K562 (cell line): ENCODE measurements around the gene AKT1S1. TPM values are rescaled to one million over a fixed set of nuclear protein-coding genes. Genes with fewer than 3 reads are reported as not detected.

Experiments
- BCL6 ChIP-seq: fragments of 250-450 bp; sonication (Bioruptor Pico); IDR thresholded peaks from 2 replicates; pipeline ENCODE4 v1.4.0; 2020
- CBFA2T2 ChIP-seq: fragments of 450-650 bp; conservative IDR thresholded peaks from 2 replicates; pipeline ENCODE4 v1.6.1; 2017; ENCODE audit warnings: mild to moderate bottlenecking
- CBX3 ChIP-seq, 2 experiments: IDR thresholded peaks; 1 replicate in 1 of 2; 2 replicates in 1 of 2; pipeline ENCODE4 v1.6.1; 2012; ENCODE audit warnings: inconsistent platforms in 2 of 2, low read length in 2 of 2, borderline replicate concordance in 1 of 2, control low read depth in 1 of 2
- CXXC5 ChIP-seq: fragments of 250-450 bp; sonication (Bioruptor Pico); IDR thresholded peaks from 2 replicates; pipeline ENCODE4 v1.8.0; 2022; ENCODE audit warnings: inconsistent platforms, mild to moderate bottlenecking, moderate library complexity
- DLX4 ChIP-seq: fragments of 250-450 bp; sonication (Bioruptor Pico); IDR thresholded peaks from 2 replicates; pipeline ENCODE4 v1.6.1; 2021; ENCODE audit warnings: mild to moderate bottlenecking
- HDAC2 ChIP-seq: fragments of 450-650 bp; IDR thresholded peaks from 2 replicates; pipeline ENCODE4 v1.6.1; 2016; ENCODE audit warnings: mild to moderate bottlenecking
- IRF2 ChIP-seq: sonication (generic); formaldehyde crosslinking; IDR thresholded peaks from 2 replicates; pipeline ENCODE4 v1.8.1; 2022; ENCODE audit warnings: mild to moderate bottlenecking, missing genetic modification reagents
- MAX ChIP-seq: sonication (generic); formaldehyde crosslinking; IDR thresholded peaks from 2 replicates; pipeline ENCODE4 v1.9.0; 2022; ENCODE audit warnings: mild to moderate bottlenecking, missing genetic modification reagents
- PHF8 ChIP-seq: fragments of 200-600 bp; sonication (generic); IDR thresholded peaks from 2 replicates; pipeline ENCODE4 v1.6.1; 2012; ENCODE audit warnings: mixed run types, mild to moderate bottlenecking, inconsistent platforms, low read length, moderate library complexity, borderline replicate concordance
- PKNOX1 ChIP-seq: fragments of 450-650 bp; IDR thresholded peaks from 2 replicates; pipeline ENCODE4 v1.6.1; 2016
- RBM22 ChIP-seq: fragments of 200-400 bp; formaldehyde crosslinking; IDR thresholded peaks from 2 replicates; pipeline ENCODE4 v1.6.1; 2018; ENCODE audit warnings: low read length, low read depth; ENCODE audit not compliant: poor library complexity, severe bottlenecking
- RUNX1 ChIP-seq: sonication (generic); IDR thresholded peaks from 2 replicates; pipeline ENCODE4 v1.6.1; 2016; ENCODE audit warnings: antibody characterized with exemption, low read depth
- SP1 ChIP-seq: sonication (generic); formaldehyde crosslinking; IDR thresholded peaks from 2 replicates; pipeline ENCODE4 v1.8.1; 2022; ENCODE audit warnings: mild to moderate bottlenecking, missing genetic modification reagents
- ZNF274 ChIP-seq: IDR thresholded peaks from 2 replicates; pipeline ENCODE4 v1.6.1; 2011; ENCODE audit warnings: low read depth, mild to moderate bottlenecking, low read length, moderate library complexity, borderline replicate concordance
- polyA plus RNA-seq, 8 experiments: library from polyadenylated mRNA; depleted of rRNA in 4 of 8; stranded (reverse) in 5 of 8; unstranded in 3 of 8; fragments of >200 nt; fragmentation: Nextera tagmentation in 2 of 8; fragmentation: Illumina TruSeq in 1 of 8; extraction: Ambion mirVana in 2 of 8; extraction: Trizol in 1 of 8; gene quantifications; 2 replicates each; pipeline versions ENCODE4 v1.2.1 to v1.2.3, GENCODE V29; 2011 to 2014; ENCODE audit warnings: inconsistent platforms in 1 of 8, missing spikeins in 1 of 8
- total RNA-seq, 7 experiments: library from RNA; depleted of rRNA in 6 of 7; stranded (reverse); fragments of >200 nt in 6 of 7; fragmentation: Illumina TruSeq in 2 of 7; extraction: Trizol in 2 of 7; gene quantifications; 2 replicates each; pipeline versions ENCODE4 v1.2.1 to v1.2.3, GENCODE V29; 2011 to 2021; ENCODE audit warnings: low replicate concordance in 1 of 7
- TF ChIP-seq, protein P1 (sequence below), 2 experiments: fragments of 450-650 bp; formaldehyde crosslinking in 1 of 2; IDR thresholded peaks; 2 replicates each; pipeline versions ENCODE4 v1.4.0 to v1.6.1; 2014 to 2020; ENCODE audit warnings: mild to moderate bottlenecking in 2 of 2, borderline replicate concordance in 1 of 2, low read depth in 1 of 2
- TF ChIP-seq, protein P2 (sequence below): fragments of 450-650 bp; IDR thresholded peaks from 2 replicates; pipeline ENCODE4 v1.7.0; 2016; ENCODE audit warnings: borderline replicate concordance

Gene AKT1S1
- total and polyA plus RNA-seq, 9 of the 15 experiments (the other 6 are each of a cell fraction or from before 2014, with no cell fraction given), result 1.2 to 50.3 (median 17.1) TPM

DNA sequence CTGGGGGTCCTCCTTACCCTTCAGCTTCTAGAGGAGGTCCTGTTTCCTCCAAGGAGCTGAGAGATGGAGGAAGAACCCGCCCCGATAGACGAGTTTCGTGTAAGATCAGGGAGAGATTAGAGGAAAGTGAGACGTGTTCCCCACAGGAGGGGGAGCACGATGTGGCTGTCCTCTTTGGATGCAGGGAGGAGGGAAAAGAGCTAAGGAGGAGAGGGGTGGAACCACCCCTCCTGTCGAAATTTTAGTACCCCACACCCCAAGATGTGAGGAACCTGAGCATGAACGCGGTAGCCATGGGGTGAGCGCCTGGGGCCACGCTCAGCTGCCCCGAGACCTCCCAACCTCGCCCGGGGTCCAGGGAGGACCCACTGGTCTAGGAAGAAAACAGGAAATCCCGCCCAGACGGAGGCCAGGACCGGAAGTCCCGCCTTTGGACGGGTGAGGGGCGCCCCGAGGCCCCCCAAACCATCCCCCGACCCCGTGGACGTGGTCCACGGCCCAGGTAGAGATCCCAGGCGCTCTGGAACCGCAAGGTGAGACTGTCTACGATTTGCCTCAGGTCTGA is 1.2 kb downstream of the AKT1S1 start (continued):
- TF ChIP-seq MAX (no peak), RUNX1 (no peak), CBFA2T2 (no peak), CBX3 (IDR thresholded peaks at IDR 0.05; ENCODE audit: borderline replicate concordance in 1 of 2, low read length in 2 of 2) (no peak), HDAC2 (no peak; the same call in 1 of the 2 replicates), ZNF274 (no peak), CXXC5 (no peak), SP1 (CRISPR knock-in tag) (no peak), BCL6 (CRISPR knock-in tag) (no peak), RBM22 (no peak), IRF2 (CRISPR knock-in tag) (no peak), PKNOX1 (no peak), PHF8 (peak; percentile 44; the same call in 1 of the 2 replicates), DLX4 (CRISPR knock-in tag) (no peak)
- TF ChIP-seq, protein P1, sequence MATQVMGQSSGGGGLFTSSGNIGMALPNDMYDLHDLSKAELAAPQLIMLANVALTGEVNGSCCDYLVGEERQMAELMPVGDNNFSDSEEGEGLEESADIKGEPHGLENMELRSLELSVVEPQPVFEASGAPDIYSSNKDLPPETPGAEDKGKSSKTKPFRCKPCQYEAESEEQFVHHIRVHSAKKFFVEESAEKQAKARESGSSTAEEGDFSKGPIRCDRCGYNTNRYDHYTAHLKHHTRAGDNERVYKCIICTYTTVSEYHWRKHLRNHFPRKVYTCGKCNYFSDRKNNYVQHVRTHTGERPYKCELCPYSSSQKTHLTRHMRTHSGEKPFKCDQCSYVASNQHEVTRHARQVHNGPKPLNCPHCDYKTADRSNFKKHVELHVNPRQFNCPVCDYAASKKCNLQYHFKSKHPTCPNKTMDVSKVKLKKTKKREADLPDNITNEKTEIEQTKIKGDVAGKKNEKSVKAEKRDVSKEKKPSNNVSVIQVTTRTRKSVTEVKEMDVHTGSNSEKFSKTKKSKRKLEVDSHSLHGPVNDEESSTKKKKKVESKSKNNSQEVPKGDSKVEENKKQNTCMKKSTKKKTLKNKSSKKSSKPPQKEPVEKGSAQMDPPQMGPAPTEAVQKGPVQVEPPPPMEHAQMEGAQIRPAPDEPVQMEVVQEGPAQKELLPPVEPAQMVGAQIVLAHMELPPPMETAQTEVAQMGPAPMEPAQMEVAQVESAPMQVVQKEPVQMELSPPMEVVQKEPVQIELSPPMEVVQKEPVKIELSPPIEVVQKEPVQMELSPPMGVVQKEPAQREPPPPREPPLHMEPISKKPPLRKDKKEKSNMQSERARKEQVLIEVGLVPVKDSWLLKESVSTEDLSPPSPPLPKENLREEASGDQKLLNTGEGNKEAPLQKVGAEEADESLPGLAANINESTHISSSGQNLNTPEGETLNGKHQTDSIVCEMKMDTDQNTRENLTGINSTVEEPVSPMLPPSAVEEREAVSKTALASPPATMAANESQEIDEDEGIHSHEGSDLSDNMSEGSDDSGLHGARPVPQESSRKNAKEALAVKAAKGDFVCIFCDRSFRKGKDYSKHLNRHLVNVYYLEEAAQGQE (IDR thresholded peaks at IDR 0.05; ENCODE audit: borderline replicate concordance), result no peak
- TF ChIP-seq, protein P1 (CRISPR knock-in tag; IDR thresholded peaks at IDR 0.05; ENCODE audit: low read depth), result no peak
- TF ChIP-seq, protein P2, sequence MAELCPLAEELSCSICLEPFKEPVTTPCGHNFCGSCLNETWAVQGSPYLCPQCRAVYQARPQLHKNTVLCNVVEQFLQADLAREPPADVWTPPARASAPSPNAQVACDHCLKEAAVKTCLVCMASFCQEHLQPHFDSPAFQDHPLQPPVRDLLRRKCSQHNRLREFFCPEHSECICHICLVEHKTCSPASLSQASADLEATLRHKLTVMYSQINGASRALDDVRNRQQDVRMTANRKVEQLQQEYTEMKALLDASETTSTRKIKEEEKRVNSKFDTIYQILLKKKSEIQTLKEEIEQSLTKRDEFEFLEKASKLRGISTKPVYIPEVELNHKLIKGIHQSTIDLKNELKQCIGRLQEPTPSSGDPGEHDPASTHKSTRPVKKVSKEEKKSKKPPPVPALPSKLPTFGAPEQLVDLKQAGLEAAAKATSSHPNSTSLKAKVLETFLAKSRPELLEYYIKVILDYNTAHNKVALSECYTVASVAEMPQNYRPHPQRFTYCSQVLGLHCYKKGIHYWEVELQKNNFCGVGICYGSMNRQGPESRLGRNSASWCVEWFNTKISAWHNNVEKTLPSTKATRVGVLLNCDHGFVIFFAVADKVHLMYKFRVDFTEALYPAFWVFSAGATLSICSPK, result no peak
